Gastroesophageal sphincter (tissue), 3 donors: ENCODE data around the gene TBC1D8.

Experiments used
- CTCF ChIP-seq, 4 experiments: fragments of 200-600 bp in 2 of 4; fragments of 450-650 bp in 2 of 4; sonication (generic) in 1 of 4; IDR thresholded peaks; one replicate each; pipeline ENCODE4 v1.5.1; 2017 to 2019; ENCODE audit warnings: antibody characterized with exemption in 4 of 4, mild to moderate bottlenecking in 2 of 4, moderate library complexity in 2 of 4
- EP300 ChIP-seq: sonication (generic); formaldehyde crosslinking; IDR thresholded peaks from one replicate; pipeline ENCODE4 v1.6.1; 2017; ENCODE audit warnings: antibody characterized with exemption, mild to moderate bottlenecking

- TF ChIP-seq EP300 (no peak), CTCF (IDR thresholded peaks at IDR 0.05) (no peak)
Observed at GRCh38 chr2:101185085-101185484, 33.9 kb upstream of the TBC1D8 start.
